OCI-LY3 (cell line): ENCODE measurements around the gene SFXN2.

Source experiments
- H2AFZ ChIP-seq: fragments of 200-600, 300-600 bp; shearing (Covaris generic); 2 replicates; pipeline ENCODE4 v1.6.0; 2014; ENCODE audit warnings: antibody characterized with exemption, low read depth, low read length
- H3K27ac ChIP-seq: fragments of 200-600, 300-600 bp; sonication (generic); 2 replicates; pipeline ENCODE4 v1.5.1; 2014; ENCODE audit warnings: mild to moderate bottlenecking, low read length, moderate library complexity, mixed read lengths
- H3K27me3 ChIP-seq: fragments of 200-600, 300-600 bp; sonication (generic); 2 replicates; pipeline ENCODE4 v1.6.1; 2014; ENCODE audit warnings: low read depth, low read length, mixed read lengths
- H3K36me3 ChIP-seq: fragments of 200-600, 300-600 bp; sonication (generic); replicated peaks from 2 replicates; pipeline ENCODE3; 2014; ENCODE audit warnings: low read depth, low read length, mixed read lengths
- H3K4me1 ChIP-seq: fragments of 300-600, 200-600 bp; sonication (generic); 2 replicates; pipeline ENCODE4 v1.6.1; 2014; ENCODE audit warnings: low read length, mixed read lengths
- H3K4me2 ChIP-seq: fragments of 200-600, 300-600 bp; sonication (generic); 2 replicates; pipeline ENCODE4 v1.6.1; 2014; ENCODE audit warnings: low read length, mixed read lengths
- H3K4me3 ChIP-seq: fragments of 300-600, 200-600 bp; sonication (generic); 2 replicates; pipeline ENCODE4 v1.5.1; 2014; ENCODE audit warnings: antibody characterized with exemption, mild to moderate bottlenecking, low read length, moderate library complexity
- H3K79me2 ChIP-seq: fragments of 300-600, 200-600 bp; shearing (Covaris generic); 2 replicates; pipeline ENCODE4 v1.6.1; 2014; ENCODE audit warnings: mild to moderate bottlenecking, low read length, mixed read lengths
- H3K9ac ChIP-seq: fragments of 300-600, 200-600 bp; shearing (Covaris generic); 2 replicates; pipeline ENCODE4 v1.6.0; 2014; ENCODE audit warnings: mild to moderate bottlenecking, low read length, moderate library complexity
- H3K9me3 ChIP-seq: fragments of 200-600, 300-600 bp; shearing (Covaris generic); 2 replicates; pipeline ENCODE4 v1.6.1; 2014; ENCODE audit warnings: low read length, mixed read lengths; ENCODE audit not compliant: insufficient read depth
- H4K20me1 ChIP-seq: fragments of 200-600, 300-600 bp; sonication (generic); 2 replicates; pipeline ENCODE4 v1.6.1; 2016; ENCODE audit warnings: low read length, mixed read lengths; ENCODE audit not compliant: insufficient read depth
- EZH2phosphoT487 ChIP-seq: fragments of 200-600 bp; shearing (Covaris generic); IDR thresholded peaks from 2 replicates; pipeline ENCODE4 v1.6.1; 2018; ENCODE audit warnings: antibody characterized with exemption, mixed run types, low read depth
- TF ChIP-seq, protein P1 (sequence below): fragments of 200-600, 300-600 bp; sonication (generic); IDR thresholded peaks from 2 replicates; pipeline ENCODE4 v1.5.1; 2014; ENCODE audit warnings: antibody characterized with exemption, low read length, low read depth

Gene SFXN2

DNA sequence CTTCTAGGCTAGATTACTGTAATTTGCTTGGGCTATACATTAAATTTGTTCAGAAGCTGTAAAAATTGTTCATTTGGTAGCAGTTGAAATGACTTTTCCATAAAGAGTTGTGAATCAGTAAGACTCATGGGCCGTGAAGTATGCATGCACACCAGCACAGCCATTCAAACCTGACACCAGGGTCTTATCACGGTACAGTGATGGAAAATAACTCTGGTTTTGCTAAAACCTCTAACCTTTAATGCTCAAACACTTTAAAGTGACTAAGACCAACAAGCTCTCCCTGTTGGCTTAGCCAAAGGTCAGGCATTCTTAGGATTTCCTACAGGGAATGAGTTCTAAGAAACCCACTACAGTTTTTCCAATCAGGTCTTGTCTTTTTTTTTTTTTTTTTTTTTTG lies 11.7 kb upstream of the SFXN2 start:
- H3K27ac ChIP-seq: no peak overlapping the region
- no peak overlapping the region for H2AFZ ChIP-seq
- no peak overlapping the region for H3K4me2 ChIP-seq
- peaks cover 17% of the 10 kb centered on the region for H4K20me1 ChIP-seq
- TF ChIP-seq, protein P1, sequence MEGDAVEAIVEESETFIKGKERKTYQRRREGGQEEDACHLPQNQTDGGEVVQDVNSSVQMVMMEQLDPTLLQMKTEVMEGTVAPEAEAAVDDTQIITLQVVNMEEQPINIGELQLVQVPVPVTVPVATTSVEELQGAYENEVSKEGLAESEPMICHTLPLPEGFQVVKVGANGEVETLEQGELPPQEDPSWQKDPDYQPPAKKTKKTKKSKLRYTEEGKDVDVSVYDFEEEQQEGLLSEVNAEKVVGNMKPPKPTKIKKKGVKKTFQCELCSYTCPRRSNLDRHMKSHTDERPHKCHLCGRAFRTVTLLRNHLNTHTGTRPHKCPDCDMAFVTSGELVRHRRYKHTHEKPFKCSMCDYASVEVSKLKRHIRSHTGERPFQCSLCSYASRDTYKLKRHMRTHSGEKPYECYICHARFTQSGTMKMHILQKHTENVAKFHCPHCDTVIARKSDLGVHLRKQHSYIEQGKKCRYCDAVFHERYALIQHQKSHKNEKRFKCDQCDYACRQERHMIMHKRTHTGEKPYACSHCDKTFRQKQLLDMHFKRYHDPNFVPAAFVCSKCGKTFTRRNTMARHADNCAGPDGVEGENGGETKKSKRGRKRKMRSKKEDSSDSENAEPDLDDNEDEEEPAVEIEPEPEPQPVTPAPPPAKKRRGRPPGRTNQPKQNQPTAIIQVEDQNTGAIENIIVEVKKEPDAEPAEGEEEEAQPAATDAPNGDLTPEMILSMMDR: no peak
- no peak for TF ChIP-seq EZH2phosphoT487
- H3K4me1 ChIP-seq: peaks cover 26% of the 10 kb centered on the region
- H3K36me3 ChIP-seq: peaks cover 16% of the 10 kb centered on the region
- no peaks in the 10 kb centered on the region for H3K27me3 ChIP-seq
- no peak overlapping the region for H3K4me3 ChIP-seq
- no peaks in the 10 kb centered on the region for H3K9me3 ChIP-seq
- H3K9ac ChIP-seq: no peak overlapping the region
- H3K79me2 ChIP-seq: peaks cover 5% of the 10 kb centered on the region; the same call in 1 of the 2 replicates

DNA sequence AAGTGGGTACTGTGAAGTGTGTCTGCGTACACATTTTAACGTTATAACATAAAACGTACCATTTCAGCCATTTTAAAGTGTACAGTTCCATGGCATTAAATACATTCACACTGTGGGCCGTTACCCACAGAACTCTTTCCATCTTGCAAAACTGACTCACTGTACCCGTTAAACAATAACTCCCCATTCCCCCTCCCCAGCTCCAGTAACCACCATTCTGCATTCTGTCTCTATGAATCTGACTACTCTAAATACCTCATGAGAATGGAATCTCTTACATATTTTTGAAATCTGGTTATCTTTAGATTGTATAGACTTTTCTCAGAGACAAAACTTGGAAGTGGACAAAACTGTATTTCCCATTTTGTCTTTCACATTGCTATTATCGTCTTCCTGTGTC lies 9.5 kb upstream of the SFXN2 start:
- H3K4me1 ChIP-seq: peaks cover 26% of the 10 kb centered on the region
- no peaks in the 10 kb centered on the region for H3K27me3 ChIP-seq
- H2AFZ ChIP-seq: no peak overlapping the region
- no peak overlapping the region for H3K9ac ChIP-seq
- H3K79me2 ChIP-seq: peaks cover 12% of the 10 kb centered on the region
- no peak overlapping the region for H3K27ac ChIP-seq
- H3K36me3 ChIP-seq: peaks cover 5% of the 10 kb centered on the region
- no peaks in the 10 kb centered on the region for H3K9me3 ChIP-seq
- peaks cover 17% of the 10 kb centered on the region for H4K20me1 ChIP-seq
- TF ChIP-seq EZH2phosphoT487: no peak
- TF ChIP-seq, protein P1: no peak
- H3K4me2 ChIP-seq: peak overlapping the region; percentile 42
- no peak overlapping the region for H3K4me3 ChIP-seq

GRCh38 chr10:102705531-102705930 lies 8.9 kb upstream of the SFXN2 start:
- Histone ChIP-seq H3K36me3 (peaks cover 5% of the 10 kb centered on the region), H3K4me2 (peak overlapping the region; percentile 42), H3K4me1 (peaks cover 27% of the 10 kb centered on the region), H3K9ac (no peak overlapping the region), H2AFZ (no peak overlapping the region), H3K79me2 (peaks cover 17% of the 10 kb centered on the region), H4K20me1 (peaks cover 17% of the 10 kb centered on the region), H3K9me3 (no peaks in the 10 kb centered on the region), H3K27me3 (no peaks in the 10 kb centered on the region), H3K27ac (no peak overlapping the region), H3K4me3 (no peak overlapping the region)
- TF ChIP-seq, protein P1: no peak
- TF ChIP-seq EZH2phosphoT487: no peak

DNA sequence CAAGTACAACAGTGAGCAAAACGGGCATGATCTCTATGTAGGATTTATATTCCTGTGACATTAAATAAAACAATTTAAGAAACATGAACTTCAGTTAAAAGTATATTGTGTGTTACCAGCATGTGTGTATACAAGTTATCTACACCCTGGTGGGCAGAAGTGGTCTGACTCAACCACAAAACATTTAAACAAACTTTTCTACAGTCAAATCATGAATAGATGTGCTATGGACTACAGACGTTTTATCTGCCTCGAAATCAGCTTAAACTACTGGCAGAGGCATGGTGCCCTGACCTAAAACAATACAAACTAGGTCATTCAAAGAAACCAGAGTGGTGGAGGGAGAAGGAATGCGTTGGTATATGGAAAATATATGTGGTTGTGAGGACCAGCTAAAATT lies 3.8 kb upstream of the SFXN2 start:
- H3K4me2 ChIP-seq: peak overlapping the region; percentile 53
- H3K4me1 ChIP-seq: peaks cover 23% of the 10 kb centered on the region
- peak overlapping the region; percentile 23; the same call in 1 of the 2 replicates for H3K4me3 ChIP-seq

More for the DNA sequence above, 3.8 kb upstream of the SFXN2 start:
- Histone ChIP-seq H3K36me3 (no peaks in the 10 kb centered on the region), H3K27ac (no peak overlapping the region), H2AFZ (no peak overlapping the region), H4K20me1 (0 out of 2 replicates have a peak, but pooled peaks cover under 1% of the 10 kb centered on the region), H3K9ac (no peak overlapping the region), H3K9me3 (no peaks in the 10 kb centered on the region), H3K27me3 (no peaks in the 10 kb centered on the region), H3K79me2 (peaks cover 53% of the 10 kb centered on the region)
- no peak for TF ChIP-seq EZH2phosphoT487
- TF ChIP-seq, protein P1: no peak
